Neural cell (in vitro differentiated cells): ENCODE results near the gene KRT3. TPM values are rescaled to one million over a fixed set of nuclear protein-coding genes. Genes with fewer than 3 reads are reported as not detected.
"Not testable (repeated sequence)": the region's sequence is repeated elsewhere in the genome, so short reads cannot be mapped to it uniquely, and the experiment has no call there.

Experiments
- H2AFZ ChIP-seq: fragments of 200-600, 300-800 bp; sonication (generic), shearing (Covaris generic); 2 replicates; pipeline ENCODE4 v1.6.0; 2014; ENCODE audit warnings: low read depth, mild to moderate bottlenecking, antibody characterized with exemption, low read length, moderate library complexity
- H3F3A ChIP-seq: fragments of 200-600 bp; shearing (Covaris generic); 2 replicates; pipeline ENCODE4 v1.6.1; 2016; ENCODE audit warnings: mild to moderate bottlenecking, moderate library complexity, mixed read lengths, antibody characterized with exemption, low read length; ENCODE audit not compliant: insufficient read depth, poor library complexity, severe bottlenecking
- H3K27ac ChIP-seq: fragments of 200-600, 300-800 bp; sonication (generic), shearing (Covaris generic); 2 replicates; pipeline ENCODE4 v1.5.1; 2014; ENCODE audit warnings: mild to moderate bottlenecking, low read length, moderate library complexity
- H3K27me3 ChIP-seq: fragments of 300-800, 200-600 bp; sonication (generic), shearing (Covaris generic); 2 replicates; pipeline ENCODE4 v1.6.0; 2014; ENCODE audit warnings: mild to moderate bottlenecking, low read depth, low read length, moderate library complexity; ENCODE audit not compliant: insufficient read depth
- H3K36me3 ChIP-seq: fragments of 300-800, 200-600 bp; sonication (generic), shearing (Covaris generic); 2 replicates; pipeline ENCODE4 v1.5.1; 2014; ENCODE audit warnings: mild to moderate bottlenecking, antibody characterized with exemption, low read length, moderate library complexity; ENCODE audit not compliant: insufficient read depth
- H3K4me2 ChIP-seq: fragments of 300-800, 200-600 bp; sonication (generic), shearing (Covaris generic); 2 replicates; pipeline ENCODE4 v1.6.0; 2014; ENCODE audit warnings: mild to moderate bottlenecking, low read length
- H3K4me3 ChIP-seq: fragments of 300-800, 200-600 bp; sonication (generic), shearing (Covaris generic); 2 replicates; pipeline ENCODE4 v1.5.1; 2014; ENCODE audit warnings: mild to moderate bottlenecking, low read length, moderate library complexity
- H3K79me2 ChIP-seq: fragments of 200-600 bp; shearing (Covaris generic); replicated peaks from 2 replicates; pipeline ENCODE4 v1.6.0; 2014; ENCODE audit warnings: mild to moderate bottlenecking, low read length, moderate library complexity; ENCODE audit not compliant: insufficient read depth
- H3K9ac ChIP-seq: fragments of 300-800, 200-600 bp; sonication (generic), shearing (Covaris generic); 2 replicates; pipeline ENCODE4 v1.6.1; 2016; ENCODE audit warnings: mild to moderate bottlenecking, low read length, mixed read lengths
- H3K9me2 ChIP-seq: fragments of 200-600 bp; shearing (Covaris generic); 2 replicates; pipeline ENCODE4 v1.6.1; 2016; ENCODE audit warnings: mild to moderate bottlenecking, low read length, mixed read lengths; ENCODE audit not compliant: insufficient read depth
- H3K9me3 ChIP-seq: fragments of 200-600, 300-800 bp; sonication (generic), shearing (Covaris generic); 2 replicates; pipeline ENCODE4 v1.6.1; 2016; ENCODE audit warnings: mild to moderate bottlenecking, mixed run types, low read length, moderate library complexity, mixed read lengths
- H4K20me1 ChIP-seq: fragments of 200-600 bp; shearing (Covaris generic); 2 replicates; pipeline ENCODE4 v1.6.1; 2016; ENCODE audit warnings: mild to moderate bottlenecking, mixed run types; ENCODE audit not compliant: insufficient read depth
- EP300 ChIP-seq: fragments of 450-650 bp; conservative IDR thresholded peaks from 2 replicates; pipeline ENCODE4 v1.6.1; 2014; ENCODE audit warnings: antibody characterized with exemption, mild to moderate bottlenecking, moderate library complexity; ENCODE audit not compliant: poor library complexity, severe bottlenecking
- EZH2 ChIP-seq: fragments of 200-600, 300-800 bp; shearing (Covaris generic), sonication (generic); IDR thresholded peaks from 2 replicates; pipeline ENCODE4 v1.6.1; 2014; ENCODE audit warnings: antibody characterized with exemption, low read length, borderline replicate concordance, mild to moderate bottlenecking; ENCODE audit not compliant: insufficient read depth, poor library complexity, severe bottlenecking
- MXI1 ChIP-seq: fragments of 450-650 bp; conservative IDR thresholded peaks from 2 replicates; pipeline ENCODE4 v1.6.1; 2014; ENCODE audit warnings: antibody characterized with exemption, mild to moderate bottlenecking; ENCODE audit not compliant: poor library complexity, severe bottlenecking
- POLR2AphosphoS5 ChIP-seq: IDR thresholded peaks from 2 replicates; pipeline ENCODE4 v1.6.1; 2012
- RAD21 ChIP-seq: fragments of 450-650 bp; conservative IDR thresholded peaks from 2 replicates; pipeline ENCODE4 v1.6.1; 2014; ENCODE audit warnings: antibody characterized with exemption, mild to moderate bottlenecking, moderate library complexity
- SMC3 ChIP-seq: fragments of 450-650 bp; conservative IDR thresholded peaks from 2 replicates; pipeline ENCODE4 v1.6.1; 2014; ENCODE audit warnings: antibody characterized with exemption, mild to moderate bottlenecking, moderate library complexity; ENCODE audit not compliant: poor library complexity
- TAF1 ChIP-seq: IDR thresholded peaks from 2 replicates; pipeline ENCODE4 v1.6.1; 2012; ENCODE audit warnings: low read depth
- polyA plus RNA-seq: library from polyadenylated mRNA; depleted of rRNA; stranded (reverse); fragments of >200 nt; gene quantifications from 2 replicates; pipeline ENCODE4 v1.2.3, GENCODE V29; 2014
- TF ChIP-seq, protein P1 (sequence below): fragments of 450-650 bp; IDR thresholded peaks from 2 replicates; pipeline ENCODE4 v1.5.1; 2014; ENCODE audit warnings: antibody characterized with exemption, mild to moderate bottlenecking, moderate library complexity; ENCODE audit not compliant: poor library complexity, severe bottlenecking
- TF ChIP-seq, protein P2 (sequence below): IDR thresholded peaks from 2 replicates; pipeline ENCODE4 v1.6.1; 2012; ENCODE audit warnings: borderline replicate concordance

The KRT3 gene
- polyA plus RNA-seq, 1 donor from 2014 or later: not detected

DNA sequence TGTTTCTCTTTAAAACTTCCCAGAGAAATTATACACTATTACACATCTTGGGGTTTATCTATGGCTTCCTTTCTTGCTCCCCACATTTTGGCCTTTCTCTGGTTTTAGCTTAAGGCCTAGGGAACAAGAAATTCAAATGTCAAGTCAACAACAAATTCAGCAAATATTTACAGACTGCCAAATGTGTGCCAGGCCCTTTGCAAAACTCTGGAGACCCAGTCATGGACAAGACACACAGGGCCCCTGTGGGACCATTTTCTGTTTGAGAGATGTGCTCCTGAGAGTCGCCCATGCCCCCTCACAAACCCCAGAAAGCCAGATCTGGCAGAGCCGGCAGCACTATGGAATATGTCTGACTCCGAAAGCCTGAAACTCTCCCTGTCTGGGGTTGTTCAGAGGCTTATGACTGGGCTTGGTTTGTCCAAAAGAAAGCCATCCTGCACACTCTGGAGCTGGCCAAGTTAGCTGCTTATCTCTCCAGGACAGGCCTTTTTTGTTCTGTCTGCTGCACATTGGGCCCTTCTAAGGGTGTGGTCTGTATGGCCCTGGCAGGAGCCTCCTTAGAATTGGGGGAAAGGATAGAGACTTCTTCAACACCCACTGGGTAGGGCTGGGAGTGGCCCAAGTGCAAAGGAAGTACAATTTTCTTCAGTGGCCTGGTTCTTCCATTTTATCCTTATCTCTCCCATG lies 1.1 kb upstream of the KRT3 start:
- no peaks in the 10 kb centered on the region for H3F3A ChIP-seq
- H3K27ac ChIP-seq: no peak overlapping the region
- H3K9me2 ChIP-seq: no peaks in the 10 kb centered on the region
- H3K9ac ChIP-seq: no peak overlapping the region
- H3K4me2 ChIP-seq: no peak overlapping the region
- H3K36me3 ChIP-seq: no peaks in the 10 kb centered on the region
- no peaks in the 10 kb centered on the region for H4K20me1 ChIP-seq
- no peaks in the 10 kb centered on the region for H3K27me3 ChIP-seq
- H3K9me3 ChIP-seq: no peaks in the 10 kb centered on the region
- H3K79me2 ChIP-seq: no peaks in the 10 kb centered on the region
- TF ChIP-seq EP300: no peak
- TF ChIP-seq MXI1: no peak
- TF ChIP-seq EZH2: no peak
- TF ChIP-seq, protein P1, sequence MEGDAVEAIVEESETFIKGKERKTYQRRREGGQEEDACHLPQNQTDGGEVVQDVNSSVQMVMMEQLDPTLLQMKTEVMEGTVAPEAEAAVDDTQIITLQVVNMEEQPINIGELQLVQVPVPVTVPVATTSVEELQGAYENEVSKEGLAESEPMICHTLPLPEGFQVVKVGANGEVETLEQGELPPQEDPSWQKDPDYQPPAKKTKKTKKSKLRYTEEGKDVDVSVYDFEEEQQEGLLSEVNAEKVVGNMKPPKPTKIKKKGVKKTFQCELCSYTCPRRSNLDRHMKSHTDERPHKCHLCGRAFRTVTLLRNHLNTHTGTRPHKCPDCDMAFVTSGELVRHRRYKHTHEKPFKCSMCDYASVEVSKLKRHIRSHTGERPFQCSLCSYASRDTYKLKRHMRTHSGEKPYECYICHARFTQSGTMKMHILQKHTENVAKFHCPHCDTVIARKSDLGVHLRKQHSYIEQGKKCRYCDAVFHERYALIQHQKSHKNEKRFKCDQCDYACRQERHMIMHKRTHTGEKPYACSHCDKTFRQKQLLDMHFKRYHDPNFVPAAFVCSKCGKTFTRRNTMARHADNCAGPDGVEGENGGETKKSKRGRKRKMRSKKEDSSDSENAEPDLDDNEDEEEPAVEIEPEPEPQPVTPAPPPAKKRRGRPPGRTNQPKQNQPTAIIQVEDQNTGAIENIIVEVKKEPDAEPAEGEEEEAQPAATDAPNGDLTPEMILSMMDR: no peak
- TF ChIP-seq, protein P2, sequence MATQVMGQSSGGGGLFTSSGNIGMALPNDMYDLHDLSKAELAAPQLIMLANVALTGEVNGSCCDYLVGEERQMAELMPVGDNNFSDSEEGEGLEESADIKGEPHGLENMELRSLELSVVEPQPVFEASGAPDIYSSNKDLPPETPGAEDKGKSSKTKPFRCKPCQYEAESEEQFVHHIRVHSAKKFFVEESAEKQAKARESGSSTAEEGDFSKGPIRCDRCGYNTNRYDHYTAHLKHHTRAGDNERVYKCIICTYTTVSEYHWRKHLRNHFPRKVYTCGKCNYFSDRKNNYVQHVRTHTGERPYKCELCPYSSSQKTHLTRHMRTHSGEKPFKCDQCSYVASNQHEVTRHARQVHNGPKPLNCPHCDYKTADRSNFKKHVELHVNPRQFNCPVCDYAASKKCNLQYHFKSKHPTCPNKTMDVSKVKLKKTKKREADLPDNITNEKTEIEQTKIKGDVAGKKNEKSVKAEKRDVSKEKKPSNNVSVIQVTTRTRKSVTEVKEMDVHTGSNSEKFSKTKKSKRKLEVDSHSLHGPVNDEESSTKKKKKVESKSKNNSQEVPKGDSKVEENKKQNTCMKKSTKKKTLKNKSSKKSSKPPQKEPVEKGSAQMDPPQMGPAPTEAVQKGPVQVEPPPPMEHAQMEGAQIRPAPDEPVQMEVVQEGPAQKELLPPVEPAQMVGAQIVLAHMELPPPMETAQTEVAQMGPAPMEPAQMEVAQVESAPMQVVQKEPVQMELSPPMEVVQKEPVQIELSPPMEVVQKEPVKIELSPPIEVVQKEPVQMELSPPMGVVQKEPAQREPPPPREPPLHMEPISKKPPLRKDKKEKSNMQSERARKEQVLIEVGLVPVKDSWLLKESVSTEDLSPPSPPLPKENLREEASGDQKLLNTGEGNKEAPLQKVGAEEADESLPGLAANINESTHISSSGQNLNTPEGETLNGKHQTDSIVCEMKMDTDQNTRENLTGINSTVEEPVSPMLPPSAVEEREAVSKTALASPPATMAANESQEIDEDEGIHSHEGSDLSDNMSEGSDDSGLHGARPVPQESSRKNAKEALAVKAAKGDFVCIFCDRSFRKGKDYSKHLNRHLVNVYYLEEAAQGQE: no peak
- no peak for TF ChIP-seq RAD21
- TF ChIP-seq SMC3: no peak
- no peak for TF ChIP-seq POLR2AphosphoS5
- no peak for TF ChIP-seq TAF1
- no peak overlapping the region for H3K4me3 ChIP-seq
- no peak overlapping the region for H2AFZ ChIP-seq

DNA sequence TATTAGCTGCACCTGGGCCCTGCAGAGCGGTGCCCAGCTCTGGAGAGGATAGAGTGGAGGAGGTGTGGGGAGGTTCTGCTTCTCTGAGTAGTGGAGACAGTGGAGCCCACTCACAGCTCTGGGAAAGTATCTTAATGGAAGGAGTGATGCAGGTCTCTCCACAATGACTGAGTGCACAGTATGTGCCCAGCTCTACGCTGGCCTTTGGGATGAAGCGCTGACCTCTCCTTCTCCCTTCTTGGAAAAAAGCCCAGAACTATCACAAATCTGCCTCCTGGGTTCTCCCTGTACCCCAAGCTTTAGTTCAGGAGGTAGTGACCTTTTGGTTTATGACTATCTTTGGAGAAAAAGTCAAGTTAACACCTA lies 495 bp upstream of the KRT3 start:
- Histone ChIP-seq H3K9me2 (no peaks in the 10 kb centered on the region), H2AFZ (no peak overlapping the region), H3F3A (no peaks in the 10 kb centered on the region), H3K79me2 (no peaks in the 10 kb centered on the region), H3K27me3 (no peaks in the 10 kb centered on the region), H3K9me3 (no peaks in the 10 kb centered on the region), H3K4me2 (no peak overlapping the region), H3K36me3 (no peaks in the 10 kb centered on the region), H3K27ac (no peak overlapping the region), H3K4me3 (no peak overlapping the region), H3K9ac (no peak overlapping the region), H4K20me1 (no peaks in the 10 kb centered on the region)
- TF ChIP-seq EP300: no peak
- TF ChIP-seq RAD21: no peak
- TF ChIP-seq, protein P2: no peak
- no peak for TF ChIP-seq EZH2
- TF ChIP-seq SMC3: no peak
- no peak for TF ChIP-seq POLR2AphosphoS5
- TF ChIP-seq, protein P1: no peak
- no peak for TF ChIP-seq MXI1

DNA sequence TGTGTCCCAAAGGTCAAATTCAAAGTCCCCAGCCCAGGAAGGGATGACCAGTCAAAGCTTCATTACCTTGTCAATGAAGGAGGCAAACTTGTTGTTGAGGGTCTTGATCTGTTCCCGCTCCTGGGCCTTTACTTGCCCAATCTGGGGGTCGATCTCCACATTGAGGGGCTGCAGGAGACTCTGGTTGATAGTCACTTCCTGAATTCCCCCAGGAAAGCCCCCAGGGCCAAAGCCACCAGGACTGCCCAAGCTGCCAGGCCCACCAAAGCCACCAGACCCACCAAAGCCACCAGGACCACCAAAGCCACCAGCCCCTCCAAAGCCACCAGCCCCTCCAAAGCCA lies 614 bp downstream of the KRT3 start:
- H3K9ac ChIP-seq, H4K20me1 ChIP-seq, H3K79me2 ChIP-seq, H3K4me2 ChIP-seq, H3K27me3 ChIP-seq, H2AFZ ChIP-seq, H3K9me2 ChIP-seq, H3F3A ChIP-seq, H3K9me3 ChIP-seq, H3K36me3 ChIP-seq, H3K27ac ChIP-seq, H3K4me3 ChIP-seq: not testable (repeated sequence)
